SK-N-SH (cell line): ENCODE measurements around the gene ARL4D. TPM values are rescaled to one million over a fixed set of nuclear protein-coding genes. Genes with fewer than 3 reads are reported as not detected.
A peak's percentile ranks its signal among the peaks of the same experiment; 100 is the strongest.

Source experiments
- CTCF ChIA-PET: fragments of 300-600, 350-600 bp; formaldehyde crosslinking; extraction: SDS; loops from one replicate; lab custom pipeline; 2021; lab: Yijun Ruan, JAX
- POLR2A ChIA-PET: fragments of 350-600 bp; sonication (Branson Sonifier 250); formaldehyde crosslinking; extraction: SDS; loops from one replicate; lab custom pipeline; 2020; ENCODE audit warnings: antibody characterized with exemption, inconsistent platforms; lab: Yijun Ruan, JAX
- DNase-seq: peaks from one replicate; pipeline ENCODE4 v3.0.0; 2012
- H2AFZ ChIP-seq: fragments of 200-600 bp; sonication (generic); 2 replicates; pipeline ENCODE4 v1.8.1; 2016; ENCODE audit warnings: antibody characterized with exemption, mild to moderate bottlenecking, low read depth
- H3F3A ChIP-seq: fragments of 200-600 bp; sonication (generic); replicated peaks from 2 replicates; pipeline ENCODE3; 2016; ENCODE audit warnings: antibody characterized with exemption, mild to moderate bottlenecking; ENCODE audit not compliant: insufficient read depth
- H3K27ac ChIP-seq, 2 experiments: fragments of 200-500 bp in 1 of 2; fragments of 200-600 bp in 1 of 2; sonication (Bioruptor generic) in 1 of 2; sonication (generic), shearing (Covaris generic) in 1 of 2; 2 replicates each; pipeline versions ENCODE4 v1.5.1 to v1.6.1; 2014 to 2016; ENCODE audit warnings: low read depth in 2 of 2, inconsistent platforms in 1 of 2, low read length in 1 of 2, mild to moderate bottlenecking in 1 of 2, mixed read lengths in 1 of 2
- H3K27me3 ChIP-seq: fragments of 200-600 bp; sonication (generic), shearing (Covaris generic); 2 replicates; pipeline ENCODE4 v1.6.1; 2016; ENCODE audit warnings: mixed run types; ENCODE audit not compliant: insufficient read depth
- H3K36me3 ChIP-seq, 2 experiments: fragments of 200-500 bp in 1 of 2; fragments of 200-600 bp in 1 of 2; sonication (Bioruptor generic) in 1 of 2; sonication (generic) in 1 of 2; replicated peaks in 1 of 2; 2 replicates each; pipeline versions ENCODE3 to v1.5.1; 2014 to 2016; ENCODE audit warnings: low read length in 1 of 2, mild to moderate bottlenecking in 1 of 2; ENCODE audit not compliant: insufficient read depth in 2 of 2, control insufficient read depth in 1 of 2
- H3K4me1 ChIP-seq, 2 experiments: fragments of 200-500 bp in 1 of 2; fragments of 200-600 bp in 1 of 2; sonication (Bioruptor generic) in 1 of 2; sonication (generic), shearing (Covaris generic) in 1 of 2; 2 replicates each; pipeline versions ENCODE4 v1.5.1 to v1.6.1; 2014 to 2016; ENCODE audit warnings: low read depth in 1 of 2, low read length in 1 of 2, mixed run types in 1 of 2; ENCODE audit not compliant: insufficient read depth in 2 of 2, control insufficient read depth in 1 of 2
- H3K4me2 ChIP-seq: fragments of 200-600 bp; sonication (generic), shearing (Covaris generic); 2 replicates; pipeline ENCODE4 v1.6.1; 2017; ENCODE audit warnings: mixed run types
- H3K4me3 ChIP-seq, 2 experiments: fragments of 200-500 bp in 1 of 2; fragments of 200-600 bp in 1 of 2; sonication (Bioruptor generic) in 1 of 2; sonication (generic), shearing (Covaris generic) in 1 of 2; 2 replicates each; pipeline versions ENCODE4 v1.5.1 to v1.8.1; 2014 to 2016; ENCODE audit warnings: low read depth in 2 of 2, inconsistent platforms in 1 of 2, low read length in 1 of 2, mild to moderate bottlenecking in 1 of 2, mixed read lengths in 1 of 2, moderate library complexity in 1 of 2
- H3K79me2 ChIP-seq: fragments of 200-600 bp; sonication (generic); 2 replicates; pipeline ENCODE4 v1.8.1; 2017; ENCODE audit warnings: mild to moderate bottlenecking; ENCODE audit not compliant: insufficient read depth
- H3K9ac ChIP-seq: fragments of 200-600 bp; sonication (generic); 2 replicates; pipeline ENCODE4 v1.6.1; 2017; ENCODE audit warnings: mixed run types
- H3K9me2 ChIP-seq: fragments of 200-600 bp; sonication (generic); 2 replicates; pipeline ENCODE4 v1.6.1; 2017; ENCODE audit warnings: mixed run types
- H3K9me3 ChIP-seq: fragments of 200-600 bp; sonication (generic); 2 replicates; pipeline ENCODE4 v1.6.1; 2017; ENCODE audit warnings: mixed run types, mild to moderate bottlenecking, moderate library complexity
- H4K20me1 ChIP-seq: fragments of 200-600 bp; sonication (generic); 2 replicates; pipeline ENCODE4 v1.6.1; 2017; ENCODE audit warnings: mild to moderate bottlenecking, mixed run types; ENCODE audit not compliant: insufficient read depth
- FOSL2 ChIP-seq: IDR thresholded peaks from 2 replicates; pipeline ENCODE4 v1.4.0; 2012; ENCODE audit warnings: low read depth, mild to moderate bottlenecking, moderate library complexity, borderline replicate concordance
- GABPA ChIP-seq: IDR thresholded peaks from 2 replicates; pipeline ENCODE4 v1.4.0; 2012; ENCODE audit warnings: low read depth, mild to moderate bottlenecking
- IRF3 ChIP-seq: fragments of 150-350 bp; IDR thresholded peaks from 2 replicates; pipeline ENCODE4 v1.6.1; 2016; ENCODE audit warnings: mild to moderate bottlenecking, low read depth, low read length
- MXI1 ChIP-seq: IDR thresholded peaks from 2 replicates; pipeline ENCODE4 v1.6.1; 2012; ENCODE audit warnings: mild to moderate bottlenecking, low read depth, low read length, improper control_type of control experiment
- NFIC ChIP-seq: IDR thresholded peaks from 2 replicates; pipeline ENCODE4 v1.4.0; 2012; ENCODE audit warnings: borderline replicate concordance
- PBX3 ChIP-seq: IDR thresholded peaks from 2 replicates; pipeline ENCODE4; 2012
- YY1 ChIP-seq: IDR thresholded peaks from 2 replicates; pipeline ENCODE4 v1.4.0; 2012; ENCODE audit warnings: low read depth, mild to moderate bottlenecking
- WGBS: methylation state at CpG from one replicate; pipeline ENCODE4 v1.1.6; 2017; ENCODE audit warnings: low lambda C conversion rate; 5-methylcytosine and 5-hydroxymethylcytosine counted together
- polyA plus RNA-seq, 3 experiments: library from polyadenylated mRNA; depleted of rRNA; stranded (reverse); fragments of >200 nt; gene quantifications; 2 replicates each; pipeline ENCODE4 v1.2.3, GENCODE V29; 2012
- TF ChIP-seq, protein P1 (sequence below): IDR thresholded peaks from 2 replicates; pipeline ENCODE4 v1.4.0; 2012; ENCODE audit warnings: low read depth

Gene ARL4D
- polyA plus RNA-seq, 1 of the 3 experiments (the other 2 are of a cell fraction): 29.5 TPM

DNA sequence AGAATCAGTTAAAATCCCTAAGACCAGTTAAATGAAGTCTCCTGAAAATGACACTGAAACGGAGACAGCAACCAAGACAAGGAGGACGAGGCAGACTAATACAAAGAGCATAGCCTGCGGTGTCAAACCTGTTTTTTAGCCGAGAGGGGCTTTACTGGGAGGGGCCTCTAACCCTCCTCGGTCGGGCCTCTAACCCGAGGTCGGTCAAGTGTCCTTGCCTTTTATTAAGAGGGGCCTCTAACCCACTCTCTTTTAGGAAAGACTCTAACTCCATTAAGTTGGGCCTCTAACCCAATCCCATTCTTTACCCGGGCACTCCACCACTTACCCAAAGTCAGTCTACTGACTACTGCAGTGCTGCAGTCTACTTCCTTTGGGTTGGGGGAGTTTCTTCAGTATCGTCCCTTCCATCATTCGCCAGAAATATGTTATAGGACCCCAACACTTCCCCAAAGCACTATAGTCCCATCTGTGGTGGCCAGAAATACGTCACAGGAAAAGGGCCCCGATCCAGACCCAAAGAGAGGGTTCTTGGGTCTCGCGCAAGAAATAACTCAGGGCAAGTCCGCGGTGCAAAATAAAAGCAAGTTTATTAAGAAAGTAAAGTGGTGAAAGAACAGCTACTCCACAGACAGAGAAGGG lies 39.2 kb upstream of the ARL4D start:
- Histone ChIP-seq H2AFZ (peak overlapping the region; percentile 72; the same call in 1 of the 2 replicates), H3K9me2 (no peaks in the 10 kb centered on the region)
- TF ChIP-seq NFIC (no peak), IRF3 (no peak)
- TF ChIP-seq, all 33 proteins: peak for 0
- Histone ChIP-seq H3K9ac (peak overlapping the region; percentile 75), H3F3A (peaks cover 18% of the 10 kb centered on the region), H3K4me3 (peak overlapping the region; percentile 56 to 59), H4K20me1 (no peaks in the 10 kb centered on the region), H3K4me1 (peaks cover 9 to 16% of the 10 kb centered on the region in 2 experiments; a peak in 3 of 4 replicates), H3K27me3 (no peaks in the 10 kb centered on the region), H3K27ac (peak overlapping the region; percentile 87 to 91), H3K9me3 (no peaks in the 10 kb centered on the region), H3K79me2 (peaks cover 24% of the 10 kb centered on the region), H3K36me3 (no peaks in the 10 kb centered on the region), H3K4me2 (peak overlapping the region; percentile 66)
- DNase-seq: no peak
- ChIA-PET POLR2A (interaction anchor here (0.6 to 3.7 kb wide), 7 partner anchors 9 to 124 kb away, joined by 5 to 48 read pairs (median 12); partner anchors contain the start of gene DHX8), CTCF (interaction anchor here (1.2 to 2.7 kb wide), 4 partner anchors 21 to 44 kb away, joined by 3 to 8 read pairs (median 4); no protein-coding TSS in a partner anchor)
- 90% methylated on average over 17 of the region's 17 CpGs for WGBS

GRCh38 chr17:43360376-43360738 lies 38.4 kb upstream of the ARL4D start:
- H3F3A ChIP-seq: peaks cover 18% of the 10 kb centered on the region
- peak overlapping the region; percentile 56 to 59 for H3K4me3 ChIP-seq
- H3K4me2 ChIP-seq: peak overlapping the region; percentile 66
- H3K9me3 ChIP-seq: no peaks in the 10 kb centered on the region
- DNase-seq: peak; percentile 44
- H2AFZ ChIP-seq: peak overlapping the region; percentile 72; the same call in 1 of the 2 replicates
- POLR2A ChIA-PET: interaction anchor here (0.6 to 3.7 kb wide), 31 partner anchors 8 to 932 kb away, joined by 3 to 54 read pairs (median 6); partner anchors contain the start of genes ARL4D, DHX8, NBR1 and RPL27
- no peaks in the 10 kb centered on the region for H4K20me1 ChIP-seq
- H3K27ac ChIP-seq: peak overlapping the region; percentile 87 to 91
- H3K4me1 ChIP-seq: peaks cover 9 to 16% of the 10 kb centered on the region in 2 experiments; a peak in 3 of 4 replicates
- H3K79me2 ChIP-seq: peaks cover 27% of the 10 kb centered on the region
- no peaks in the 10 kb centered on the region for H3K9me2 ChIP-seq
- peak overlapping the region; percentile 75 for H3K9ac ChIP-seq
- no peaks in the 10 kb centered on the region for H3K36me3 ChIP-seq
- CTCF ChIA-PET: interaction anchor here (0.9 to 2.7 kb wide), 8 partner anchors 16 to 123 kb away, joined by 3 to 11 read pairs (median 4); partner anchors contain the start of gene DHX8
- no peak for TF ChIP-seq MXI1
- no peak for TF ChIP-seq GABPA
- peak; percentile 21; the same call in 1 of the 2 replicates for TF ChIP-seq FOSL2
- peak; percentile 63 for TF ChIP-seq PBX3
- TF ChIP-seq, protein P1, sequence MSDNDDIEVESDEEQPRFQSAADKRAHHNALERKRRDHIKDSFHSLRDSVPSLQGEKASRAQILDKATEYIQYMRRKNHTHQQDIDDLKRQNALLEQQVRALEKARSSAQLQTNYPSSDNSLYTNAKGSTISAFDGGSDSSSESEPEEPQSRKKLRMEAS: 0 out of 2 replicates have a peak, but pooled peaks have one; percentile 21
- peak; percentile 46; the same call in 1 of the 2 replicates for TF ChIP-seq YY1
- WGBS: 29% methylated on average over 18 of the region's 18 CpGs
- no peaks in the 10 kb centered on the region for H3K27me3 ChIP-seq
